Adrenal gland (tissue), 5 donors: ENCODE data around the gene CENPM.

Experiments used
- CTCF ChIP-seq, 6 experiments: fragments of 450-650 bp in 4 of 6; fragments of 200-600 bp in 2 of 6; sonication (generic) in 1 of 6; IDR thresholded peaks; 1 replicate in 5 of 6; 2 replicates in 1 of 6; pipeline versions ENCODE4 v1.5.1 to v1.8.0; 2016 to 2021; ENCODE audit warnings: antibody characterized with exemption in 6 of 6, mild to moderate bottlenecking in 2 of 6, moderate library complexity in 1 of 6
- POLR2A ChIP-seq, 2 donors: fragments of 450-650 bp; IDR thresholded peaks; one replicate each; pipeline ENCODE4 v1.6.1; 2017; ENCODE audit warnings: antibody characterized with exemption in 2 of 2, mild to moderate bottlenecking in 2 of 2, moderate library complexity in 1 of 2
- donor health status: DM: no; HTN: no; CAD: no.

- TF ChIP-seq CTCF (IDR thresholded peaks at IDR 0.05), result no peak
- TF ChIP-seq POLR2A (IDR thresholded peaks at IDR 0.05), result no peak
These were observed 30.1 kb downstream of the CENPM start for GRCh38 chr22:41916745-41917358.
